ENCODE data around the gene NFE2L2.

NFE2L2 gene

GRCh38 chr2:177283906-177284305 lies 19.4 kb upstream of the NFE2L2 start:
- no peak overlapping the region for H3K4me3 ChIP-seq
- H3K9ac ChIP-seq (ENCODE audit: insufficient read length), result no peak overlapping the region
- no peaks in the 10 kb centered on the region for H3K36me3 ChIP-seq (ENCODE audit: insufficient read depth, low read length)
- DNase-seq (ENCODE audit: low read depth, low spot score), result no peak
- TF ChIP-seq POLR2AphosphoS5 (IDR thresholded peaks at IDR 0.05; ENCODE audit: borderline replicate concordance, low read depth, low read length) (no peak), EZH2 (IDR thresholded peaks at IDR 0.05) (no peak), FOXP2 (optimal IDR thresholded peaks at IDR 0.05; ENCODE audit: control extremely low read depth, extremely low read length, insufficient read depth) (no peak)
- no peaks in the 10 kb centered on the region for H3K9me3 ChIP-seq (ENCODE audit: low read depth, low read length)
- H3K27ac ChIP-seq, result no peak overlapping the region

DNA sequence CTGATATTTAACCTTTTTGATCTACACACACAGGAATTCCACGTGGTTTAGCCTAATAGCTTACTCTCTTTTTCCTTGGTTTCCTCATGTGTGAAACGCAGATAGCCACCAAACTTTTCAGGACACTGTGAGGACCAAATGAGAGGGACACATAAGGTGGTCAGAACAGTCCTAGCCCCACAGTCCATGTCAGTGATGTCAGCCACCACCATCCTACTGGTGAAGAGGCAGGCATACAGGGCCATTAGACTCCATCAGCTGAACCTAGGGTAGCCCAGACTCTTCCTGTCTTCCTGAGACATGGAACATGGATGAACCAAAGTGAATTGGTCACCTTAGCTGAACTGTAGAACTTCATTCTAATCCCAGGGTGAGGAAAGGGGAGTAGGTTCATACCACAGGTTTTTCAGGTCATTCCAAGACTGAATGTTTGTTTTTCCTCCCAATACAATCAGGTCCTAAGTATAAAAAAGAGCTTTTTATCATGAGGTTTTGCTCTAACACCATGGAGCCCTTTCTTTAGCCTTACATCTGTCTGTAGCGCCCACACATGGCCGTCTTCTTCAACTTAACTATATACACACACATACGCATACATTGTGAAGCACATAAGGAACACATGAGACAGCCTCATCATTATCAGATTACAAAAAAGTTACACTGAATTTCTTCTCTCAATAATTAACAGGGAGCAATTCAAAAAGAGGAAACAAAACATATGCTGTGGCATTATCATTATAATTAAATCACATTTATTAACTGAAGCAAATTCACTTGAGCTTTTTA lies 18.5 kb upstream of the NFE2L2 start:
- Histone ChIP-seq H3K36me3 (ENCODE audit: insufficient read depth, low read length) (no peaks in the 10 kb centered on the region), H3K4me3 (no peak overlapping the region), H3K9me3 (ENCODE audit: low read depth, low read length) (no peaks in the 10 kb centered on the region), H3K9ac (ENCODE audit: insufficient read length) (no peak overlapping the region), H3K27ac (no peak overlapping the region)
- TF ChIP-seq EZH2 (IDR thresholded peaks at IDR 0.05), result no peak
- TF ChIP-seq FOXP2 (optimal IDR thresholded peaks at IDR 0.05; ENCODE audit: control extremely low read depth, extremely low read length, insufficient read depth), result no peak
- no peak for TF ChIP-seq POLR2AphosphoS5 (IDR thresholded peaks at IDR 0.05; ENCODE audit: borderline replicate concordance, low read depth, low read length)
- no peak for DNase-seq (ENCODE audit: low read depth, low spot score)

GRCh38 chr2:177282181-177282641 lies 17.7 kb upstream of the NFE2L2 start:
- no peak overlapping the region for H3K27ac ChIP-seq
- H3K9ac ChIP-seq (ENCODE audit: insufficient read length), result no peak overlapping the region
- H3K9me3 ChIP-seq (ENCODE audit: low read depth, low read length), result no peaks in the 10 kb centered on the region
- H3K36me3 ChIP-seq (ENCODE audit: insufficient read depth, low read length), result no peaks in the 10 kb centered on the region
- no peak overlapping the region for H3K4me3 ChIP-seq
- DNase-seq (ENCODE audit: low read depth, low spot score), result no peak
- TF ChIP-seq FOXP2 (optimal IDR thresholded peaks at IDR 0.05; ENCODE audit: control extremely low read depth, extremely low read length, insufficient read depth), result no peak
- TF ChIP-seq POLR2AphosphoS5 (IDR thresholded peaks at IDR 0.05; ENCODE audit: borderline replicate concordance, low read depth, low read length), result no peak

- Histone ChIP-seq H3K27ac (no peak overlapping the region), H3K36me3 (ENCODE audit: insufficient read depth, low read length) (no peaks in the 10 kb centered on the region), H3K4me3 (no peak overlapping the region), H3K9ac (ENCODE audit: insufficient read length) (no peak overlapping the region), H3K9me3 (ENCODE audit: low read depth, low read length) (no peaks in the 10 kb centered on the region)
- TF ChIP-seq EZH2 (IDR thresholded peaks at IDR 0.05) (no peak), FOXP2 (optimal IDR thresholded peaks at IDR 0.05; ENCODE audit: control extremely low read depth, extremely low read length, insufficient read depth) (no peak), POLR2AphosphoS5 (IDR thresholded peaks at IDR 0.05; ENCODE audit: borderline replicate concordance, low read depth, low read length) (no peak)
- no peak for DNase-seq (ENCODE audit: low read depth, low spot score)
Observed at GRCh38 chr2:177281400-177282180, 17.1 kb upstream of the NFE2L2 start.

DNA sequence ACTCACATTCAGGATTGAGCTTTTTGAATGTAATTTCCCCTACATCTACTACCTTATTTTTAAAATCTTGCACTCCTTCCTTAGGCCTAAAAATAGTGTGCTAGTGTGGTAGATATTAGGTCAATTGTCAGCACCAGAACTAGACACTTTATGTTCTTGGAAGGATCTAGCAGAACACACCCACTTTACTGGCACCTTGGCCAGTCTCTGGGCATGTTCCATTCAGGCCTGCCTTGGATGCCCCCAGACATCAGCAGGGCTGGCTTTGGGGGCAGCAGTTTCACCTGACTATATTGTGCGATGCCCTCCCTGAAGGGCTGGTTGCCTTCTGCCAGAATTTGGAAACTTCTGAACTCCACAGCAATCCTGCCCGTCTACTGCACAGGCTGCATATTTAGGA lies 15.3 kb upstream of the NFE2L2 start:
- H3K27ac ChIP-seq, result no peak overlapping the region
- no peak overlapping the region for H3K9ac ChIP-seq (ENCODE audit: insufficient read length)
- no peak overlapping the region for H3K4me3 ChIP-seq
- TF ChIP-seq EZH2 (IDR thresholded peaks at IDR 0.05) (no peak), POLR2AphosphoS5 (IDR thresholded peaks at IDR 0.05; ENCODE audit: borderline replicate concordance, low read depth, low read length) (no peak), FOXP2 (optimal IDR thresholded peaks at IDR 0.05; ENCODE audit: control extremely low read depth, extremely low read length, insufficient read depth) (no peak)
- H3K9me3 ChIP-seq (ENCODE audit: low read depth, low read length), result no peaks in the 10 kb centered on the region
- DNase-seq (ENCODE audit: low read depth, low spot score), result no peak
- no peaks in the 10 kb centered on the region for H3K36me3 ChIP-seq (ENCODE audit: insufficient read depth, low read length)

DNA sequence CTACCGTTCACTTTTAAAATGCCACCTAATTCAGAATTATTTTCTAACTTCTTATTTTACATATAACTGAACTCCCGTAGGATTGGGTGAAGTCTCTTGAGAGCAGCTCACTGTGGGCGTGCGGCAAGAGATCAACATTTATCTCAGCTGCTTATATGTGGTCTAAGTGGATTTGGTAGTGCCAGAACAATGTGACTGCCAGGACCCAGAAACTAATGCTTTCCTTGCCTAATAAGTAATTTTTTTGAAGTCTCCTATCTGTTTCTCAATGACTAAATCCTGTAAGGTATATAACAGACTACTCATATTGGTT lies 11.2 kb upstream of the NFE2L2 start:
- Histone ChIP-seq H3K4me3 (peak overlapping the region; percentile 33), H3K9me3 (ENCODE audit: low read depth, low read length) (no peaks in the 10 kb centered on the region), H3K9ac (ENCODE audit: insufficient read length) (peak overlapping the region; percentile 18), H3K27ac (peak overlapping the region; percentile 77), H3K36me3 (ENCODE audit: insufficient read depth, low read length) (no peaks in the 10 kb centered on the region)
- no peak for TF ChIP-seq EZH2 (IDR thresholded peaks at IDR 0.05)
- no peak for TF ChIP-seq FOXP2 (optimal IDR thresholded peaks at IDR 0.05; ENCODE audit: control extremely low read depth, extremely low read length, insufficient read depth)
- TF ChIP-seq POLR2AphosphoS5 (IDR thresholded peaks at IDR 0.05; ENCODE audit: borderline replicate concordance, low read depth, low read length), result no peak
- DNase-seq (ENCODE audit: low read depth, low spot score), result no peak

DNA sequence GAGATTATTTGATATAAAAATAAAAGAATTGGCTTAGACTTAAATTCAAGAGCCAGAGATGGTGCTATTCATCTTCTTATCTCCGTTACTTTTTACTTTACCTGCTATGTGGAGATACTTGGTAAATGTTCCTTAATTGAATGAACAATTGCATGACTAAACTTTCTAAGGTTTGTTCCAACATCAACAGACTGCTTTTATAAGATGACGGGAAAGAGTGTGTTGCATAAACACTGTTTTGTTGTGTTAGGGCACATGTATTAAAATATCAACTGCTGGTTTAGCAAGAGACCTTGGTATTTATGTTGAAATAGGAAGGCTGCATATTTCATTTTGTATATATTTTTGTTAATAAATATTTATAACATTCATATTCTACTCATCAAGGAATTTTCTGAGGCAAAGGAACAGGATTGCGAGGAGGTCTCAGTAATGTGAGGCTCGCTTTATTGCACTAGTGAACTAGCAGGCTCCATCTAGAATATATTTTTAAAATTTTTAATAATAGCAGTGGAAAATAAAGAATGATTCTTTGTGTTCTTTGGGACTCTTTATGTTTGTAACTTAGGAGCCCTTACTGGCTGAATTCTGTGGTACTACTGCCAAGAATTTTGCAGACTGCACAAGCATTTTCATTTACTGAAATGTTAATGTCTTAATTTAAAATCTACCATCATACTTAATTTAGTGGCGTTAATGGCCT lies 10.7 kb upstream of the NFE2L2 start:
- no peaks in the 10 kb centered on the region for H3K9me3 ChIP-seq (ENCODE audit: low read depth, low read length)
- H3K9ac ChIP-seq (ENCODE audit: insufficient read length), result peak overlapping the region; percentile 18
- TF ChIP-seq EZH2 (IDR thresholded peaks at IDR 0.05) (no peak), FOXP2 (optimal IDR thresholded peaks at IDR 0.05; ENCODE audit: control extremely low read depth, extremely low read length, insufficient read depth) (no peak)
- H3K4me3 ChIP-seq, result peak overlapping the region; percentile 33
- peak overlapping the region; percentile 77 for H3K27ac ChIP-seq
- DNase-seq (ENCODE audit: low read depth, low spot score), result no peak
- no peaks in the 10 kb centered on the region for H3K36me3 ChIP-seq (ENCODE audit: insufficient read depth, low read length)

DNA sequence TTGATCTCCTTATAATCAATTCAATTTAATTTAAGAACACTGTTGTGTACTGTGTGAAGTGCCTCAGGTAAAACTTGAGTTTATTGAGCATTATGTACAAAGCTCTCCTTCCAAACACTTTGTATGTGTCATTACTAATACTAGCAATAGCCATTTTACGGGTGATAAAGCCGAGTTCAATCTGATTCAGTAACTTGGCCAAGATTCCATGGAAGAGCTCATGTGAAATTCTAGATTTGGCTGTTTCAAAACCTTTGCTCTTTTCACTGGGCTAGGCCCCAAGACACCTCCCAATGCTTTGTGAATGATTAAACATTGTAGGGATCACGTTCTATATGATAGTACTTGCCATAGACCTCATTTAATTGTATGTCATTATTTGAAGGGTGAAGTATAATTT lies 8.9 kb upstream of the NFE2L2 start:
- peak overlapping the region; percentile 73; the same call in 1 of the 2 replicates for H3K27ac ChIP-seq
- H3K9ac ChIP-seq (ENCODE audit: insufficient read length), result no peak overlapping the region
- H3K36me3 ChIP-seq (ENCODE audit: insufficient read depth, low read length), result no peaks in the 10 kb centered on the region
- no peaks in the 10 kb centered on the region for H3K9me3 ChIP-seq (ENCODE audit: low read depth, low read length)
- no peak overlapping the region for H3K4me3 ChIP-seq
- DNase-seq (ENCODE audit: low read depth, low spot score), result no peak
- TF ChIP-seq EZH2 (IDR thresholded peaks at IDR 0.05), result no peak
- no peak for TF ChIP-seq POLR2AphosphoS5 (IDR thresholded peaks at IDR 0.05; ENCODE audit: borderline replicate concordance, low read depth, low read length)
- TF ChIP-seq FOXP2 (optimal IDR thresholded peaks at IDR 0.05; ENCODE audit: control extremely low read depth, extremely low read length, insufficient read depth), result no peak

Measured in SK-N-MC (cell line).